GM23248 (cell line): ENCODE data around the gene CDC40. TPM values are rescaled to one million over a fixed set of nuclear protein-coding genes. Genes with fewer than 3 reads are reported as not detected.

Experiments
- DNase-seq: peaks from one replicate; pipeline ENCODE4 v3.0.0-alpha.2; 2015
- H2AFZ ChIP-seq: fragments of 200-600 bp; sonication (generic); 2 replicates; pipeline ENCODE4 v1.6.1; 2016; ENCODE audit warnings: antibody characterized with exemption
- H3F3A ChIP-seq: fragments of 200-600 bp; sonication (generic); 2 replicates; pipeline ENCODE4 v1.6.1; 2016; ENCODE audit warnings: mild to moderate bottlenecking, antibody characterized with exemption, mixed run types; ENCODE audit not compliant: insufficient read depth
- H3K27ac ChIP-seq: fragments of 200-600 bp; sonication (generic); 2 replicates; pipeline ENCODE4 v1.5.1; 2016; ENCODE audit warnings: mild to moderate bottlenecking
- H3K27me3 ChIP-seq: fragments of 200-600 bp; sonication (generic); replicated peaks from 2 replicates; pipeline ENCODE4 v1.6.1; 2016; ENCODE audit warnings: mild to moderate bottlenecking; ENCODE audit not compliant: insufficient read depth
- H3K36me3 ChIP-seq: fragments of 200-600 bp; sonication (generic); 2 replicates; pipeline ENCODE4 v1.6.1; 2016; ENCODE audit warnings: low read depth, mild to moderate bottlenecking
- H3K4me1 ChIP-seq: fragments of 200-600 bp; sonication (generic); 2 replicates; pipeline ENCODE4 v1.6.1; 2016; ENCODE audit warnings: mild to moderate bottlenecking; ENCODE audit not compliant: insufficient read depth
- H3K4me2 ChIP-seq: fragments of 200-600 bp; sonication (generic); one replicate; pipeline ENCODE4 v1.6.1; 2016; ENCODE audit warnings: mild to moderate bottlenecking; ENCODE audit not compliant: unreplicated experiment
- H3K4me3 ChIP-seq: fragments of 200-600 bp; sonication (generic); 2 replicates; pipeline ENCODE4 v1.5.1; 2016; ENCODE audit warnings: mild to moderate bottlenecking
- H3K79me2 ChIP-seq: fragments of 200-600 bp; sonication (generic); 2 replicates; pipeline ENCODE4 v1.6.1; 2016; ENCODE audit warnings: mild to moderate bottlenecking; ENCODE audit not compliant: insufficient read depth
- H3K9ac ChIP-seq: fragments of 200-600 bp; sonication (generic); 2 replicates; pipeline ENCODE4 v1.6.1; 2016; ENCODE audit warnings: mild to moderate bottlenecking
- H3K9me2 ChIP-seq: fragments of 200-600 bp; sonication (generic); 2 replicates; pipeline ENCODE4 v1.6.1; 2016; ENCODE audit warnings: mixed run types, mild to moderate bottlenecking, moderate library complexity; ENCODE audit not compliant: insufficient read depth
- H3K9me3 ChIP-seq: fragments of 200-600 bp; sonication (generic); one replicate; pipeline ENCODE4 v1.6.1; 2017; ENCODE audit warnings: low read depth
- H4K20me1 ChIP-seq: fragments of 200-600 bp; sonication (generic); 2 replicates; pipeline ENCODE4 v1.6.0; 2016; ENCODE audit not compliant: insufficient read depth
- EZH2 ChIP-seq: fragments of 200-600 bp; sonication (generic); IDR thresholded peaks from 2 replicates; pipeline ENCODE4 v1.6.1; 2018; ENCODE audit warnings: antibody characterized with exemption, mild to moderate bottlenecking; ENCODE audit not compliant: insufficient read depth, poor library complexity, severe bottlenecking
- EZH2phosphoT487 ChIP-seq: fragments of 200-600 bp; sonication (generic); IDR thresholded peaks from 2 replicates; pipeline ENCODE4 v1.6.1; 2018; ENCODE audit warnings: antibody characterized with exemption, moderate library complexity, mild to moderate bottlenecking, low read depth; ENCODE audit not compliant: insufficient read depth
- WGBS, 2 experiments: methylation state at CpG; one replicate each; pipeline ENCODE4 v1.1.6; 2015 to 2017; ENCODE audit warnings: low lambda C conversion rate in 2 of 2, low coverage in 1 of 2; ENCODE audit errors: missing lambda C conversion rate in 2 of 2; 5-methylcytosine and 5-hydroxymethylcytosine counted together
- in situ Hi-C: fragments of 300-500 bp; cut with MboI; formaldehyde crosslinking; loops from 2 replicates; pipeline ENCODE4 v1.15.0; 2020
- polyA plus RNA-seq: library from polyadenylated mRNA; unstranded; fragments of >200 nt; fragmentation: Nextera tagmentation; extraction: Ambion mirVana; gene quantifications from 2 replicates; pipeline ENCODE4 v1.2.1, GENCODE V29; 2016
- total RNA-seq: library from RNA; depleted of rRNA; stranded (reverse); fragments of >200 nt; shearing (Covaris generic); gene quantifications from 2 replicates; pipeline ENCODE4 v1.2.3, GENCODE V29; 2014

CDC40 gene
- total and polyA plus RNA-seq, 2 experiments from 2014 or later, result 21.1 to 21.9 TPM

- Histone ChIP-seq H3K9me3 (no peaks in the 10 kb centered on the region), H2AFZ (no peak overlapping the region), H3K79me2 (peaks cover 40% of the 10 kb centered on the region), H4K20me1 (no peaks in the 10 kb centered on the region), H3F3A (no peaks in the 10 kb centered on the region), H3K4me1 (no peaks in the 10 kb centered on the region), H3K4me3 (no peak overlapping the region), H3K4me2 (no peak overlapping the region), H3K9ac (no peak overlapping the region), H3K9me2 (no peaks in the 10 kb centered on the region), H3K36me3 (peaks cover 42% of the 10 kb centered on the region), H3K27me3 (no peaks in the 10 kb centered on the region), H3K27ac (no peak overlapping the region)
- TF ChIP-seq EZH2 (no peak), EZH2phosphoT487 (no peak)
- no peak for DNase-seq
- in situ Hi-C loops, result no loop called here
- WGBS, 2 experiments, result 98% methylated on average over 3 of the region's 3 CpGs
These were observed 27.4 kb downstream of the CDC40 start for GRCh38 chr6:110207652-110208051.

GRCh38 chr6:110211753-110212152 is 31.5 kb downstream of the CDC40 start:
- Histone ChIP-seq H3K36me3 (peaks cover 66% of the 10 kb centered on the region), H3K4me2 (no peak overlapping the region), H3K9me3 (no peaks in the 10 kb centered on the region), H4K20me1 (no peaks in the 10 kb centered on the region), H2AFZ (no peak overlapping the region), H3F3A (no peaks in the 10 kb centered on the region), H3K9ac (no peak overlapping the region), H3K27ac (no peak overlapping the region), H3K27me3 (no peaks in the 10 kb centered on the region), H3K79me2 (0 out of 2 replicates have a peak, but pooled peaks cover 2% of the 10 kb centered on the region), H3K4me1 (no peaks in the 10 kb centered on the region), H3K4me3 (no peak overlapping the region), H3K9me2 (no peaks in the 10 kb centered on the region)
- DNase-seq, result no peak
- TF ChIP-seq EZH2 (no peak), EZH2phosphoT487 (no peak)
- 94 to 100% methylated on average over 1 of the region's 1 CpG for WGBS, 2 experiments
- in situ Hi-C loops, result no loop called here

- peaks cover 12% of the 10 kb centered on the region for H3F3A ChIP-seq
These were observed 34.1 kb downstream of the CDC40 start for GRCh38 chr6:110214338-110214737.

GRCh38 chr6:110216140-110216539 is 35.9 kb downstream of the CDC40 start:
- no peaks in the 10 kb centered on the region for H3K79me2 ChIP-seq
- no peaks in the 10 kb centered on the region for H3K9me2 ChIP-seq
- H3K4me1 ChIP-seq, result peaks cover 12% of the 10 kb centered on the region
- 71 to 74% methylated on average over 5 of the region's 5 CpGs for WGBS, 2 experiments
- H3F3A ChIP-seq, result peaks cover 12% of the 10 kb centered on the region
- H3K4me3 ChIP-seq, result no peak overlapping the region
- no peaks in the 10 kb centered on the region for H3K9me3 ChIP-seq
- in situ Hi-C loops, result no loop called here
- H3K36me3 ChIP-seq, result peaks cover 61% of the 10 kb centered on the region
- H3K9ac ChIP-seq, result no peak overlapping the region
- no peak for TF ChIP-seq EZH2phosphoT487
- no peak for TF ChIP-seq EZH2
- no peaks in the 10 kb centered on the region for H4K20me1 ChIP-seq
- H2AFZ ChIP-seq, result no peak overlapping the region
- DNase-seq, result peak; percentile 3
- no peaks in the 10 kb centered on the region for H3K27me3 ChIP-seq
- no peak overlapping the region for H3K27ac ChIP-seq
- no peak overlapping the region for H3K4me2 ChIP-seq

More at GRCh38 chr6:110214338-110214737, 34.1 kb downstream of the CDC40 start:
- H3K79me2 ChIP-seq, result no peaks in the 10 kb centered on the region
- no peaks in the 10 kb centered on the region for H3K9me3 ChIP-seq
- peaks cover 66% of the 10 kb centered on the region for H3K36me3 ChIP-seq
- H3K27me3 ChIP-seq, result no peaks in the 10 kb centered on the region
- WGBS, 2 experiments, result 97 to 100% methylated on average over 1 of the region's 1 CpG
- no peak overlapping the region for H3K9ac ChIP-seq
- TF ChIP-seq EZH2, result no peak
- TF ChIP-seq EZH2phosphoT487, result no peak
- H3K4me3 ChIP-seq, result no peak overlapping the region
- H3K27ac ChIP-seq, result no peak overlapping the region
- no peak overlapping the region for H2AFZ ChIP-seq
- no peaks in the 10 kb centered on the region for H3K9me2 ChIP-seq
- in situ Hi-C loops, result no loop called here
- no peak overlapping the region for H3K4me2 ChIP-seq
- H4K20me1 ChIP-seq, result no peaks in the 10 kb centered on the region
- DNase-seq, result no peak
- H3K4me1 ChIP-seq, result peaks cover 12% of the 10 kb centered on the region

GRCh38 chr6:110217266-110217665 is 37.0 kb downstream of the CDC40 start:
- Histone ChIP-seq H3K9ac (no peak overlapping the region), H3K36me3 (peaks cover 52% of the 10 kb centered on the region), H3K4me2 (peak overlapping the region; percentile 29), H3K9me2 (no peaks in the 10 kb centered on the region), H4K20me1 (no peaks in the 10 kb centered on the region), H3K27me3 (no peaks in the 10 kb centered on the region), H3K4me3 (no peak overlapping the region), H3K4me1 (peaks cover 12% of the 10 kb centered on the region), H3K9me3 (no peaks in the 10 kb centered on the region), H3F3A (peaks cover 12% of the 10 kb centered on the region), H3K27ac (no peak overlapping the region; the same call in 1 of the 2 replicates), H2AFZ (no peak overlapping the region), H3K79me2 (no peaks in the 10 kb centered on the region)
- DNase-seq, result peak; percentile 60
- in situ Hi-C loops, result no loop called here
- TF ChIP-seq EZH2phosphoT487 (no peak), EZH2 (no peak)
- 64 to 73% methylated on average over 2 of the region's 2 CpGs for WGBS, 2 experiments
